ENCODE results near the gene TNIP2.
"Not testable (repeated sequence)": the region's sequence is repeated elsewhere in the genome, so short reads cannot be mapped to it uniquely, and the experiment has no call there.

Gene TNIP2

DNA sequence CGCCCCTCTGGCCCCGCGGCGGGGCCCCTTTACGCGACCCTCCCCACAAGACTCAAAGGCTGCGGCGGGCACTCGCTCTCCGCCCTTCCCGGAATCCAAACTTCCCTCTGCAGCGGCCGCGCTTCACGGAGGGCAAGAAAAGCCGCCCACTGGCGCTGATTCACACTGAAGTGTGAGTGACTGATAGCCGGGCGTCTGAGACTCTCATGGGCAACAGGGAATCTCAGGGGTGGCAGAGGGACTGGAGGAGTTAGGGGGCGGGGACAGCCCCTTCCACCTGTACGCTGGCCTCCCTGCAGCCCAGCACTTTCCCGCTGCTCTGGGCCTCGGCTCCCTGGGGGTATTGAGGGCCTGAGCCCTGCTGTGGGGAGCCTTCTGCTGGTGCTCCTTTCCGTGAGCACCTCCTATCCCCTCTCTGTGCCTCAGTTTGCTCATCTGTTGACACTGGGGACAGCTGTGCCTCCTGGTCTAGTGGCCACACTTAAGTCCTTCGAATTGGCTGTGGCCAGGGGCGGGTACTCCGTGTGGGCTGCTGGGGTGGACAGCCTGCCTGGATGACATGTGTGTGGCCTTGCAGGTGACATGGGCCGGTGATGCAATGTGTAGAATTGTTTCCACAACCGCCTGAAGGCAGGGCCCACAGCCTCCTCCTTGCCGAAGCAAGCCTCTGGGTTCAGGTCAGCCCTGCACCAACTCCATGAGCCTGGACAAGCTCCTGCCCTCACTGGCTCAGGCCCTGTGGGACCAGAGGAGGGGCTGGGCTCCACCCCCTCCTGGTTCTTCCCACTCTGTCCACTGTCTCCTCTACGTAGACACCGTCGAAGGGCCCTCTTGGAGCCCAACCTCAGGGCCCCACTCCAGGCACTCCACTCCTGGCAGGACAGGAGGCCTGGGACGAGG lies 37.7 kb upstream of the TNIP2 start:
- peak; percentile 54 for DNase-seq

DNA sequence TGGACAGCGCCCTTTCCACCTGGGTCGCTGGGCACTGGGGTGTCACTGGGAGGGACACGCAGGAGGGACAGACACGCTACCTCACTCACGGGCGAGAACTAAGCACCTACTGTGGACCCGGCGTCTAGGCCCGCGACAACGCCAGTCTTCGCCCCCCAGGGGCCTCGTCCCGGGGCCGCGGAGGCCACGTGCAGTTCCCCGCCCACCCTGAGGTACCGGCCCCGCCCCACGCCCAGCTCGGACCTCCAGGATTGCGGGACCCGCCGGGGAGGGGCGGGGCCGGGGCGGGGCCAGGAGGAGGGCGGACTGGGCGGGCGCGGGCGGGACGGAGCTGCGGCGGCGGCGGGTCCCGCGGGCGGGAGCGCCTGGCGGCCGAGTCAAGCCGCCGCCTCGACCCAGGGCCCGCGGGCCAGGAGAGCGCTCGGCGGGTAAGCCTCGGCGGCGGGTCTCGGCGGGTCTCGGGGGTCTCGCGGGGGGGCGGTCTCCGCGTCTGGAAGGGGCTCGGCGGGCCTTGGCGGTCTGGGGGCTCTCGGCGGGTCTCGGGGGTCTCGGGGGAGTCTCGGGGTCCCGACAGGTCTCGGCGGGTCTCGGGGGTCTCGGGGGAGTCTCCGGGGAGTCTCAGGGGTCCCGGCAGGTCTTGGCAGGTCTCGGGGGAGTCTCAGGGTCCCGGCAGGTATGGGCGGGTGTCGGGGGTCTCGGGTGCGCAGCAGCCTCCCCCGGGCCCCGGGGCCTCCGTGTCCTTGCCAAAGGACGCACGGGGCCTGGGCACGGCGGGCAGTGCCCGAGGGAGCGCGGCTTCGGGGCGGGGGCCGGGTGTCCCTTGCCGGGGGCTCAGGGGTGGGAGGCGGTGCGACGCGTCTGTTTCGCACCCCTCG lies 36.8 kb upstream of the TNIP2 start, which contains the start of gene SH3BP2:
Gene SH3BP2, plus strand, starts transcription at position 375 of the 875 bp plus-strand sequence. CDS start 27,533 bp downstream, outside the sequence.
- peak; percentile 53 for DNase-seq

DNA sequence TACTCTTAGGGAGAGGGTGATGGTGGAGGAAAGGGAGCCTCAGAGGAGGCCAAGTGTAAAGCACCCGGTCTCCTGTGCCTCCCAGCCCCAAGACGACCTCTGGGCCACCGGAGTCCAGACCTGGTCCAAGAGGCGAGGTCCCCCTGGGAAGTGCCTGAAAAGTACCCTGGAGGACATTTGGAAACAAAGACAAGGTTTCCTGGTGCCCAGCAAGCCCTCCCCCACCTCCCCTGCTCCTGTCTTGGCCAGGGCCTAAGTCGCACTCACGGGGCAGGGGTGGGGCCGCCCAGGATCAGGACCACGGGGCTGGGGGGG lies 36.2 kb upstream of the TNIP2 start:
- no peak for DNase-seq

DNA sequence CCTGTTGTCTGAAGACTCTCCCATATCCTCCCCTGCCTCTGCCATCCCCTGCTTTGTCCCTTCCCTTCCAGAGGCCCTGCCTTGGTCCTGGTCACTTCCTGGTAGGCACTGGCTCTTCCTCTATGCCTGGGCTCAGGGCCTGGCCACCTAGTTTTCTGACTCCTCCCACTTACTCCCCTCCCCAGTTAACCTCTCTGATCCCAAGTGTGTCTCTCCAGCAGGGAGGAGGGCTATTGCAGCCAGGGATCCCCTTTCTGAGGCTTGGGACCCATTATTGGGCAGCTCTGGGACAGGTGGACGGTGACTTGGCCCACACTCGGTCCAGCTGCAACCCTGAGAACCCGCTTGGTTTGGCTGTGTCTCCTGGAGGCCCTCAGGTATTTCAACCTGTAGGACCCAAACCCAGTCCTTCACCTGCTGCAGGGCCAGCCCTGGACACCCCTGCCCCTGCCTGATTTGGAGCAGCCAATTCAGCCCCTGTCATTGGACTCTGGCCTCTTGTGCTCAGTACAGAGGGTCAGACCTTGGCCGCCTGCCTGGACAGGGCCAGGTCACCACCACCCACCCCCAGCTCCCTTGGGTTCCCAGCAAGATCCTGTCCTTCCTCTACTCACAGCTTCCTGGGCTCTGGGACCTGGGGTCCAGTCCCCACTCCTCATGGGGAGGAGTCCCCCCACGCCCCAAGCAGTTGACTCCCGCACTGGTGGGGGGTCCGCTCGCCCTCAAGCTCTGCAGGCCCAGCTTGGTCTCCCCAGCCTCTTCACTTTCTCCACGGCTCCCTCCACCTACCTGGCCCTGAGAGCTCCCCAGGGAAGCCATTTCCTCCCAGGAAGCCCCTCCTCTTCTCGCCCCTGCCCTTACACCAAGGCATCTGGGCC lies 35.6 kb upstream of the TNIP2 start:
- no peak for DNase-seq

DNA sequence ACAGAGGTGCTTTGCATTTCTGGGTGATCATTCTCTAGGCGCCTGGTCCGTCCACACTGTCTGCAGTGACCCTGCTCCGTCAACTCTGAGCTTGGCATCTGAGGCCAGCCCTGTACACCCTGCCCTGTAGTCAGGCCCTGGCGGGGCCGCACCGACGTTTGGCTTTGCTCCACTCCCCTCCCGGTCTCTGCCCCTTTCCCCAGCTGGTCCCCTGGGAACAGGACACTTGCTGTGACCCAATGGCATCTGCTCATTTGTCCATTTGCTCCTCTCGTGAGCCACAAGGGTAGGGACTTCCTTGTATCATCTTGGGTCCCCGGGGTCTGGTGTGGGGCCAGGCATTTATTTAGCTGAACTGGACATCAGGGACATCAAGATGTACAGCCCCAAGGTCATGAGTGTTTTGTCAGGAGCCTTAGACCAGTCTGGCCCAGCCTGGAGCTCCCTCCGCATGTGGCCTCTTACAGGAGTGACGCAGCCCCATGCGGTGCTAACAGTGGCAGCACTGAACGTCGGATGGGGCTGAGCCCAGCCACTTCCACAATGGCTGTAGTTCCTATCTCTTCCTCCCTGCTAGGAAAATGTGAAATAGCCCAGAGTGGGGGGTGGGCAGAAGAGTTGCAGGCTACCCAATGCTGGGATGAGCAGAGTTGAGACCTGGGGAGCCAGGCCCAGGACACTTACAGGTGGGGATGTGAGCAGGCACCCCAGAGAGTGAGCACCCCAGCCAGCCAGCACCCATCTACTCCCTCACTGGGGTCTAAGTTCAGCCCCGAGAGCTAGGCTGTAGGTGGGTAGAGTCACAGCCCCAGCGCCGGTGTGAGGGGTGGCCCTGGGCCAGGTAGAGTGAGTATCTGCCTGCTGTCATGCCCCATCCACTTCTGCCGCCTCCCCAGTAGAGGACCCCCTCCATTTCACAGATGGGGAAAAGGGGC lies 34.7 kb upstream of the TNIP2 start:
- DNase-seq = no peak

DNA sequence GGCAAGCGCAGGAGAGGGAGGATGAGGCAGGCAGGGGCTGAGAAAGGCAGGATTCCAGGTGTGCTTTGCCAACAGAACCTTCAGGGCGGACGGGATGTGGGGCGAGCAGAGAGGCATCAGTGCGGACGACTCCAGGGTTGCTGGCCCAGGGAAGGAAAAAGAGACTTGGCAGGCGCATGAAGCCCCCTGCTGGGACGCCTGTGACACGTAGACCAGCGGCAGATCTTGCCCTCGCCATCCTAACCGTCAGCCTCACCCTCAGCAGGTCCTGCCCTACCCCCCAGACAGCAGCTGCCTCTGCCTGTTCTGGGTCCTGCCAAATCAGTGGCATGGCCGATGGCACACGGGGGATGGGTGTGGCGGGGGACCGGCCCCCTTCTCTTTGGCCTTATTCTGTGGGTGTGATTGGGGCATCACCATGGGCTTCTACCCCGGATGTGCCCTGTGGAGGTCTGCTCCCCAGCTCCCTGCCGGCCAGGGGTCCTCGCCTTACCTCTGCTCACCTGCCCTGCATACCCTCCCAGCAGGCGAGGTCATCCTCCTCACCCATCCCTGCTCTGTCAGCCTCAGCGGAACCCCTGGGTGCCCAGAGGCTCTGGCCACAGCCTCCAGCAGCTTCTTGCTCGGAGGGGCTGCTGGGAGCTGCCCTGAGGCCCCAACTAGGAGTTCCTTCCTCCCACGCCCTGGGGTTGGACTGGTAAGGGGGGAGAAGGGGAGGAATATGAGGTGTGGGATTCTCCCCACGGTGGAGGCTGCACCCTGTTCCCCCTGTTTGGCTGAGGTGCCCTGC lies 33.9 kb upstream of the TNIP2 start:
- DNase-seq = no peak

DNA sequence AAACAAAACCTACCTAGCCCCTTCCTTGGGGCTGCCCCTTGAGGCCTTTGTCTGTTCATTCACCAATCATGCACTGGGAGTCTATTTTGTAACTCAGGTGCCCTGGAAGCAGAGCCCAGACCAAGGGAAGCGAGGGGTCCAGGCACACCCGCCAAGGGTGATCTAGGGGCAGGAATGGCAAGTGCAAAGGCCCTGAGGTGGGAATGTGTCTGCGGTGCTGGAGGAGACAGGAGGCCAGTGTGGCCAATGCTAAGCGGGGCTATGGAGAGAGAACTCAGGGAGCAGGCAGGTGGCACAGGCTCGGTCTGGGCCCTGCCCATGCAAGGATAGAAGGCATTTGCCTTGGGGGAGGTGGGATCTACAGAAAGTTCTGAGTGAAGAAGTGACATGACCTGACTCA lies 33.2 kb upstream of the TNIP2 start:
- no peak for DNase-seq

DNA sequence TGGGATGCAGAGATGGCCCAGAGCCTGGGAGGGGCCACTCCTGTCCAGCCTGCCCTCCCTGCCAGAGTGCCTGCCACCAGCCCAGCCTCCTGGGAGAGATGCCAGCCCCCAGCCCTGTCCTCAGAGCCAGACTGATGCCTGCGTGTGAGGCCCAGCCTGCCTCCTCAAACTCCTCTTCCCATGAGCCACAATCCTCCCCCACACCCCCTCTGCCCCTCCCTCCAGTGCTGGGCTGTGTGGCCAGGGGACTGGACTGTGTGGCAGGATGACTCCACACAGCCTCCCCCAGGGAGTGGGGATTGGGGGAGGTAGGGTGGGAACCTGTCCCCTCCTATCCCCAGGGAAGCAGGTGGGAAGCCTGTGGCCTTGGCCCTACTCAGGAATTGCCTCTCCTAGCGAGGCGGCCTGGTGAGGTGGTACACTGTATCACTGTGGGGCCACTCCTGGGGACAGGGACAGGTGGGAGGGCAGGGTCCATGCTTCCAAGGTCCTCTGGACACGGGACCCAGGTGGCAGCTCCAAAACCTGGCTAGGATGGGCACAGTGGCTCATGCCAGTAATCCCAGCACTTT lies 32.5 kb upstream of the TNIP2 start:
- no peak for DNase-seq

DNA sequence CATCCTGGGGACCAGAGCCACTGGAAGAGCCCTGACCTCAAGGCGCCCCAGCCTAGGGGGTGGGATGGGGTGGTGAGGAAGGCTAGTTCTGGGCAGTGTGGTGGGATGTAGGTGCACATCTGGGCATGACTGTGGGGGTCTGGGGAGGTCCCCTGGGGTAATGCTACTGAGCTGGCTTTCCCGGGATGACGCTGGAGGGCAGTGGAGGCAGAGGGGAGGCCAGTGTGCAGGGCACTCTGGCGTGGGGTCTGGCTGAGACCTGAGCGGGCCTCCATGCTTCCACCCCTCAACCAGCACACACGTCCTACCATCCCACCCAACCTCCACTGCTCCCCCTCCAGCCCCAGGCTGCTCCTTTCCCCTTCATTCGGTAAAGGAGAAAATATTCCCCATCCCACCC lies 32.0 kb upstream of the TNIP2 start:
- DNase-seq = no peak

DNA sequence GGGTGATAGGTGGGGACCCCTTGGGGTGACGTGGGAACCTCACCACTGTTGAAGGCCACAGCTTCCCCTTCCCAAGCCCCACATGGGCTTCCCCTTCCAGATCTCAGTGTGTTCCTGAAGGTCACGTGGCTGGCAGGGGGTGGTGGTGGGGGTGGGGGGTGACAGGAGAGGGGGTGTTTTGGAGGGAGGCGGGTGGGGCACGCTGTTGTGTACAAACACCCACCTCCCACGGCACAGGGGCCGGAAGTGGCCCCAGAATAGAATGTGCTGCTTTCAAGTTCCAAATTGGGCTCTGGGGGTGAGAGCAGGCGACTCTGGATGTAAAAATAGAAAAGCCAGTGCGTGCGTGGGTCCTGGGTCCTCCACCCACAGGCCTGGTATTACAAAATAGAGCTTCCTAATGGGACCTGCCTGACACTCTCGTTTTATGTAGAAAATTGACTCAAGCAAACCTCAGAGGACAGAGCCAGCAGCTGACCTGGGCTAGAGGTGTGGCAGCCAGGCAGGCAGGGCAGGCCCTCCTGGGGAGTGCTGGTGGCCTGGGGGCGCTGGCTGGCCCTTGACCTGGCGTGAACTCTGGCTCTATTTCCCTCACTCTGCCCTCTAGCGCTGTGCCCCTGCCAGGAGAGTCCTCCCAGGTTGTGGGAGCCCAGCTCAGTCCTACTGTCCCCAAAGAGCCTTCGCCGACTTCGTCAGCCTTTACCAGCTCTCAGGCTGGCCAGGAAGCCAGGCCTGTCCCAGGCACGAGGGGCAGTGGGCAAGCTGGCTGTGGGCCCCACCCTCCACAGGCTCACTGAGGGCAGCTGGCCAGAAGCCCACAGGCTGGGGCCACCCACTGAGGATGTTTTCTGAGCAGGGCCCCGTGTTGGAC lies 31.3 kb upstream of the TNIP2 start:
- DNase-seq = peak; percentile 66

DNA sequence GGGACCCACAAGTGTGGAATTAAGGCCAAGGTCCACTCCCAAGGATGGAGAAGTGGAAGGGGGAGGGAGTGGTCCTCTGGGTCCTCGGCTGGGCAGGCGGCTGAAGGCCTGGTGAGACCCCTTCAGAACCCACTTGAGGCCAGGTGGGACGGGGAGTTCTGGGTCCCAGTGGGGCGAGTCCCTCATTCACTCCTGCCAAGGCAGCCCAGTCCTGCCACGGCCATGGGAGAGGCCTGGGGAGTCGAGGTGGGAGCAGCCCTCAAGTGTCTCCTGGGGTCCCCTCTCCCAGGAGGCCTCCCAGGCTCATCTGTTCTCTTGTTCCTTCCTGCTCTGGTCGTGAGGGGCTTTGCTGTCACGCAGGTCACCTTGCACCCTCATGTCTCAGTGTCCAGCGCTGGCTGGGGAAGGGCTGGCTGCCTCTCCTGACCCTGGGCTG lies 30.7 kb upstream of the TNIP2 start:
- DNase-seq = no peak

DNA sequence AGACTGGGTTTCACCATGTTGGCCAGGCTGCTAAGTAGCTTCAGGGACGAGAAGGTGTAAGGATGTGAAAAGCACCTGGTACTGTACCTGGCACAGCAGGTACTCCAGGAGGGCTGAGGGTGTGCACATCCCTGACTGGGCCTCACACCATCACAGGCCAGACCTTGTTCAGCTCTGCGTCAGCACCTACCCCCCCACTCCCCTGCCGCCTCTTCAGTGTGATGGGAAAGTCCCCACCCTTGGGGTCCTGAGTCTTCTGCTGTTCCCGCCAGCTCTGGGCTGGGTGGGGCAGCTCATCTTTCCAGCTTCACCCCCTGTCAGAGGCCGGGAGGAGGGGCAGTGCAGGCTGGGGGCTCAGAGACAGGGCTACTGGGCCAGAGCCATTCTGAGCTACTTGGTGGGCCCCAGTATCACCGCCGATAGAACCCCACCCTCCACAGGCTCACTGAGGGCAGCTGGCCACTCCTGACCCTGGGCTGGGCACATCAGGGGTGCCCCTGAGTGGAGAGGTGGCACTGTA lies 30.1 kb upstream of the TNIP2 start:
- peak; percentile 83 for DNase-seq

DNA sequence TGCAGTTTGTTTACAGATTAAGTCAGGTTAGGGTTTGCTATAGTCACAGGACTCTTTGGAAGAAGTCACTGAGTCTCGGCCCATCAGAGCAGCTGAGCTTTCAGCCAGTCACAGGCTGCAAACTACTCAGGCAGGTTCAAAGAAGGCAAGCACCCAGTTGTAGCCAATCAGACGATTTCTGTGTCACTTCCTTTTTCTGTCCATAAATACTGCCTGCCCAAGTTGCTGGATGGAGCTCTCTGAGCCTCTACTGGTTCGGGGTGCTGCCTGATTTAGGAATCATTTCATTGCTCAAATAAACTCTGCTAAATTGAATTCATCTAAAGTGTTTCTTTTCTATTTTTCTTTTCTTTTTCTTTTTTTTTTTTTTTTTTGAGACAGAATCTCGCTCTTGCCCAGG lies 29.5 kb upstream of the TNIP2 start:
- no peak for DNase-seq

DNA sequence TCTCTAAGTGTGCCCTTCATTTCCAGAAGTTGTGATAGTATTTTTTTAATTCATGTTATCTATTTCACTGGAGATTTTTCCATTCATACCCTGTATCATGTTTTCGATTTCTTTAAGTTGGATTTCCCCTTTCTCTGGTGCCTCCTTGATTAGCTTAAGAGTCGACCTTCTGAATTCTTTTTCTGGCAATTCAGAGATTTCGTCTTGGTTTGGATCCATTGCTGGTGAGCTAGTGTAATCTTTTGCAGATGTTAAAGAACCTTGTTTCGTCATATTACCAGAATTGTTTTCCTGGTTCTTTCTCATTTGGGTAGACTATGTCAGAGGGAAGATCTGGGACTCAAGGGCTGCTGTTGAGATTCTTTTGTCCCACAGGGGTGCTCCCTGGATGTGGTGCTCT lies 27.7 kb upstream of the TNIP2 start:
- no peak for DNase-seq

DNA sequence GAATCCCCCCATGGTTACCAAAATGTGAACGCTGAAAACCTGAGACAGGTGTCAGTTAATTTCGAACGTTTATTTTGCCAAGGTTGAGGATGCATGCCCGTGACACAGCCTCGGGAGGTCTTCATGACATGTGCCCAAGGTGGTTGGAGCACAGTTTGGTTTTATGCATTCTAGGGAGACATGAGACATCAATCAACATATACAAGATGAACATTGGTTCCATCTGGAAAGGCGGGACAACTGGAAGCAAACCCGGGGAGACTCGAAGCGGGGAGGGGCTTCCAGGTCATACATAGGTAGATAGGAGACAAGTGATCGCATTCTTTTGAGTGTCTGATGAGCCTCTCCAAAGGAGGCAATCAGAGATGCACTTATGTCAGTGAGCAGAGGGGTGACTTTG lies 25.8 kb upstream of the TNIP2 start:
- no peak for DNase-seq

DNA sequence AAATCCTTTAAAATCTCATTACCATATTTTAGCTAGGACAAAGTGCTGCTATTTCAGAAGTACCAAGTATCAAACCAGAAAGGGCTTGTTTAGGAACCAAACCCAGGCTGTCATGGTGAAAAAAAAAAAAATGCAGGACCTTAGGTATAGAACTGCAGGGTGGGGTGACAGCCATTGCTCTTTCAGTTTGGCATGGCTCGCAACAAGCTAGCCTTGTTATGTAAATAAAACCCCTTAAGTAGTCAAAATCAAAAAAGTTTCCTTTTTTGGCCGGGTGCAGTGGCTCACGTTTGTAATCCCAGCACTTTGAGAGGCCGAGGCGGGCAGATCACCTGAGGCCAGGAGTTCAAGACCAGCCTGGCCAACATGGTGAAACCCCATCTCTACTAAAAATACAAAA lies 24.5 kb upstream of the TNIP2 start:
- DNase-seq = not testable (repeated sequence)

DNA sequence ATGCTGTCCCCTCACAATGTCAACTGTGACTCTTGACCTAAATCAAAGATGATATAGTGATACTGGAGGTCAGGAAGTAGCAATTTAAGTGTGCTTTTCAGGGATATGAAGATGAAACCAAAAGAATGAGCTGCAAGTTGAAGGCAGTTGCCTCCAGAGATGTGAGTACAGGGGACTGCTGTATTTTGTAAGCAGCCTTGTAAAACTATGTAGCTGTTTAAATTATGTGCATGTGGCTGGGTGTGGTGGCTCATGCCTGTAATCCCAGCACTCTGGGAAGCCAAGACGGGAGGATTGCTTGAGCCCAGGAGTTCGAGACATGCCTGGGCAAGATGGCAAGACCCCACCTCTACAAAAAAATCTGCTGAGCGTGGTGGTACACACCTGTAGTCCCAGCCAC lies 15.1 kb upstream of the TNIP2 start:
- no peak for DNase-seq

DNA sequence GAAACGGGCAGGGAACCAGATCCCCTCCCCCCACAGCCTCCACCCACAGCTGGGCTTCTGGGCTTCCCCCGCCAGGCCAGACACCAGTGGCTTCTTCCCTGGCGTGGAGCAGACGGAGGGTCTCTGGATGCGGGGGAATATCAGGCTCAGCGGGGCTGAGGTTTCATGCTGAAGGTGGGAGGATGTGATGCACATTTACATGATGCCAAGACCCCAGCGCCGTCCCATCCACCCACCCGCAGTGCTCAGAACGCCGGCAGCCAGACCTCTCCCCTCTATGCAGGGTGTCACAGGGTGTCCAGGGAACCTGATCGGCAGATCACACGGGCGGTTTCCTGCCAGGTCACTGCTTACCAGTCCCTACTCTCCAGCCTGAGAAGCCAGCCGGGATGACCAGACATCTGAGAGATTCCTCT lies 12.8 kb upstream of the TNIP2 start:
- no peak for DNase-seq

DNA sequence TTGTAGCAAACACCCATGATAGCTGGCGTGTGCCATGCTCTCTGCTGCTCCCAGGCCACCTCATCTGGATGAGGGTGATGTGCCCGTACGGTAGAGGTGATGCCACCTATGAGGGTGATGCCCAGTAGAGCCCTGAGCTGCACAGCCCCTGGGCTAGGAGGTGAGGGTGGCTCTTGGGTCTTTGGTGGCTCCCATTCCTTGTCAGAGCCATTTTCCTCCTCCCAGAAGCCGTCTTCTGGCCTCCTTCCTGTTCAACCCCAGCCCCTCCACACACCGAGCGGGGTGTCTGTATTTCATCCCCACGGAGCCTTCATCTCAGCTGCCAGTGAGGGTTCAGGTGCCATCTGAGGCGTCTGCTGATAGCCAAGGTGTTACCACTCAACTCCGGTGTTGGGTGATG lies 12.0 kb upstream of the TNIP2 start:
- DNase-seq = no peak

Measured in activated T-cell treated with anti-CD3 and anti-CD28 coated beads for 4 hours (primary cell).